ENCODE data around the gene ARSI.

The ARSI gene

DNA sequence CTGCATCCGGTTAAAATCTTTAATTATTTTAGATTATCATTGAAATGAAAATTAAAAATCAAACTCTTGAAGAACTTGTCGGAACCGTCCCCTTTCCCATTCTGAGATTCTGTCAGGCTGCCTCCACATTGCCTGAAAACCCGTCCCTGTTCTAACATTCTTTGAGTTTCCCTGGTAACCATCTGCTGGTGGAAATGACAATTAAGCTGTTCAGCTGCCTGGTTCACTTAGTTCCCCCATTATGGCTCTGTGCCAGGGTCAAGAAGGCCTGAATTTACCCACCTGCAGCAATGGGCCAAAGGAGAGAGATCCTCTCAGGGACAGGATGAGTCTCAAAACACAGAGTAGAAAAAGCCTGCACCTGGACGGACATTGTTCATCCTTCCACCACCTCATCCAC, 43.0 kb upstream of the ARSI start:
- Histone ChIP-seq H3K27me3 (ENCODE audit: insufficient read depth, poor library complexity, severe bottlenecking) (no peaks in the 10 kb centered on the region), H3K4me3 (replicated peaks; ENCODE audit: insufficient read depth, low read length) (no peak overlapping the region), H3K27ac (replicated peaks) (no peak overlapping the region)
- DNase-seq (ENCODE audit: low read depth in 1 of 2, low spot score in 1 of 2): no peak
- no peak for TF ChIP-seq SPI1 (IDR thresholded peaks at IDR 0.05; ENCODE audit: borderline replicate concordance, low read depth)
- TF ChIP-seq GABPA (IDR thresholded peaks at IDR 0.05; ENCODE audit: low read depth): no peak
- TF ChIP-seq, protein P1, sequence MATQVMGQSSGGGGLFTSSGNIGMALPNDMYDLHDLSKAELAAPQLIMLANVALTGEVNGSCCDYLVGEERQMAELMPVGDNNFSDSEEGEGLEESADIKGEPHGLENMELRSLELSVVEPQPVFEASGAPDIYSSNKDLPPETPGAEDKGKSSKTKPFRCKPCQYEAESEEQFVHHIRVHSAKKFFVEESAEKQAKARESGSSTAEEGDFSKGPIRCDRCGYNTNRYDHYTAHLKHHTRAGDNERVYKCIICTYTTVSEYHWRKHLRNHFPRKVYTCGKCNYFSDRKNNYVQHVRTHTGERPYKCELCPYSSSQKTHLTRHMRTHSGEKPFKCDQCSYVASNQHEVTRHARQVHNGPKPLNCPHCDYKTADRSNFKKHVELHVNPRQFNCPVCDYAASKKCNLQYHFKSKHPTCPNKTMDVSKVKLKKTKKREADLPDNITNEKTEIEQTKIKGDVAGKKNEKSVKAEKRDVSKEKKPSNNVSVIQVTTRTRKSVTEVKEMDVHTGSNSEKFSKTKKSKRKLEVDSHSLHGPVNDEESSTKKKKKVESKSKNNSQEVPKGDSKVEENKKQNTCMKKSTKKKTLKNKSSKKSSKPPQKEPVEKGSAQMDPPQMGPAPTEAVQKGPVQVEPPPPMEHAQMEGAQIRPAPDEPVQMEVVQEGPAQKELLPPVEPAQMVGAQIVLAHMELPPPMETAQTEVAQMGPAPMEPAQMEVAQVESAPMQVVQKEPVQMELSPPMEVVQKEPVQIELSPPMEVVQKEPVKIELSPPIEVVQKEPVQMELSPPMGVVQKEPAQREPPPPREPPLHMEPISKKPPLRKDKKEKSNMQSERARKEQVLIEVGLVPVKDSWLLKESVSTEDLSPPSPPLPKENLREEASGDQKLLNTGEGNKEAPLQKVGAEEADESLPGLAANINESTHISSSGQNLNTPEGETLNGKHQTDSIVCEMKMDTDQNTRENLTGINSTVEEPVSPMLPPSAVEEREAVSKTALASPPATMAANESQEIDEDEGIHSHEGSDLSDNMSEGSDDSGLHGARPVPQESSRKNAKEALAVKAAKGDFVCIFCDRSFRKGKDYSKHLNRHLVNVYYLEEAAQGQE (IDR thresholded peaks at IDR 0.05; ENCODE audit: insufficient replicate concordance, low read depth): no peak
- TF ChIP-seq POLR2AphosphoS5 (IDR thresholded peaks at IDR 0.05; ENCODE audit: low read depth): no peak
- TF ChIP-seq, protein P2, sequence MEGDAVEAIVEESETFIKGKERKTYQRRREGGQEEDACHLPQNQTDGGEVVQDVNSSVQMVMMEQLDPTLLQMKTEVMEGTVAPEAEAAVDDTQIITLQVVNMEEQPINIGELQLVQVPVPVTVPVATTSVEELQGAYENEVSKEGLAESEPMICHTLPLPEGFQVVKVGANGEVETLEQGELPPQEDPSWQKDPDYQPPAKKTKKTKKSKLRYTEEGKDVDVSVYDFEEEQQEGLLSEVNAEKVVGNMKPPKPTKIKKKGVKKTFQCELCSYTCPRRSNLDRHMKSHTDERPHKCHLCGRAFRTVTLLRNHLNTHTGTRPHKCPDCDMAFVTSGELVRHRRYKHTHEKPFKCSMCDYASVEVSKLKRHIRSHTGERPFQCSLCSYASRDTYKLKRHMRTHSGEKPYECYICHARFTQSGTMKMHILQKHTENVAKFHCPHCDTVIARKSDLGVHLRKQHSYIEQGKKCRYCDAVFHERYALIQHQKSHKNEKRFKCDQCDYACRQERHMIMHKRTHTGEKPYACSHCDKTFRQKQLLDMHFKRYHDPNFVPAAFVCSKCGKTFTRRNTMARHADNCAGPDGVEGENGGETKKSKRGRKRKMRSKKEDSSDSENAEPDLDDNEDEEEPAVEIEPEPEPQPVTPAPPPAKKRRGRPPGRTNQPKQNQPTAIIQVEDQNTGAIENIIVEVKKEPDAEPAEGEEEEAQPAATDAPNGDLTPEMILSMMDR (IDR thresholded peaks at IDR 0.05; ENCODE audit: insufficient read depth, low read length): no peak

DNA sequence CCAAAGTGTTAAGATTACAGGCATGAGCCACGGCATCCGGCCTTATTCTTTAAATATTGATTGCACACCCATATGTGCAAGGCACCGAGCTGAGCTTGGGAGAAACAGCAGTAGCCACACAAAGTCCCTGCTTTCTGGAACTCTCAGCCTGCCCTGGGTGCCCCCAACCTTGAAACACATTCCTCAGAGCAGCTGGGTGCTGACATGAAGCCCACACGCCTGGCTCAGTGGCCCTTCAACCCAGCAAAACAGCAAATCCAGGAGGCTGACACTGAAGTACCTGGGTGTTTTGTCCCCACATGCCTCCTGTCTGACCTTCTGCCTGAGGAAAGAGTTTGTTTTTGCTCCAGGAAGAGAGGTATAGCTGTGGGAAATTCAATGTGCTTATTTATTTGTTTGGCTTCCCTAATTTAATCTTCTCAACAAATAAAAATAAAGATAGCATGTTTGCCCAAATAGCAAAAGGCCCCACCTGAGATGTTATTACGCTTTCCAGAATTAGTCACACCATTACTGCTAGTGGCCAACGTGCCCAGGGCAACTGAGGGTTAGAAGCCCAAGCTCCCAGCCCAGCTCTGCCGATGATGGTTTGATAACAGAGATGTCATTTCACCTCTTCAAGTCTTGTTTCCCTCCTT, 41.4 kb upstream of the ARSI start:
- Histone ChIP-seq H3K4me3 (replicated peaks; ENCODE audit: insufficient read depth, low read length) (no peak overlapping the region), H3K27ac (replicated peaks) (no peak overlapping the region), H3K27me3 (ENCODE audit: insufficient read depth, poor library complexity, severe bottlenecking) (no peaks in the 10 kb centered on the region)
- TF ChIP-seq POLR2AphosphoS5 (IDR thresholded peaks at IDR 0.05; ENCODE audit: low read depth): no peak
- TF ChIP-seq SPI1 (IDR thresholded peaks at IDR 0.05; ENCODE audit: borderline replicate concordance, low read depth): no peak
- TF ChIP-seq, protein P2 (IDR thresholded peaks at IDR 0.05; ENCODE audit: insufficient read depth, low read length): no peak
- no peak for DNase-seq (ENCODE audit: low read depth in 1 of 2, low spot score in 1 of 2)

DNA sequence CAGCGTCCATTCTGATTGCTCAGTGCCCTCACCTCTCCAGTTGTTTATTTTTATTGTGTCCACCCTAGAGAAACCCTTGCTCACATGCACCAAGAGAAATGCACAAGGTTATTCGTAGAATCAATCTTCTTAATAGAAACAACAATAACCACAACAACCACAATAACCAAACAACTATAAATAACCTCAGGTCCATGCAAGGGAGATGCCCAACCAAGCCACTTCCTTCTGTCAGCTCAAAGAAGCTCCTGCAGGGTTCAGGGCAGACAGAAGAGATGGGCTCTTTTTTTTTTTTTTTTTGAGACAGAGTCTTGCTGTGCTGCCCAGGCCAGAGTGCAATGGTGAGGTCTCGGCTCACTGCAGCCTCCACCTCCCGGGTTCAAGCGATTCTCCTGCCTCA, 39.9 kb upstream of the ARSI start:
- H3K27me3 ChIP-seq (ENCODE audit: insufficient read depth, poor library complexity, severe bottlenecking): no peaks in the 10 kb centered on the region
- H3K27ac ChIP-seq (replicated peaks): no peak overlapping the region
- no peak for DNase-seq (ENCODE audit: low read depth in 1 of 2, low spot score in 1 of 2)
- H3K4me3 ChIP-seq (replicated peaks; ENCODE audit: insufficient read depth, low read length): no peak overlapping the region
- TF ChIP-seq GABPA (IDR thresholded peaks at IDR 0.05; ENCODE audit: low read depth): no peak
- no peak for TF ChIP-seq SPI1 (IDR thresholded peaks at IDR 0.05; ENCODE audit: borderline replicate concordance, low read depth)
- no peak for TF ChIP-seq POLR2AphosphoS5 (IDR thresholded peaks at IDR 0.05; ENCODE audit: low read depth)
- TF ChIP-seq, protein P2 (IDR thresholded peaks at IDR 0.05; ENCODE audit: insufficient read depth, low read length): no peak
- TF ChIP-seq, protein P1 (IDR thresholded peaks at IDR 0.05; ENCODE audit: insufficient replicate concordance, low read depth): no peak

DNA sequence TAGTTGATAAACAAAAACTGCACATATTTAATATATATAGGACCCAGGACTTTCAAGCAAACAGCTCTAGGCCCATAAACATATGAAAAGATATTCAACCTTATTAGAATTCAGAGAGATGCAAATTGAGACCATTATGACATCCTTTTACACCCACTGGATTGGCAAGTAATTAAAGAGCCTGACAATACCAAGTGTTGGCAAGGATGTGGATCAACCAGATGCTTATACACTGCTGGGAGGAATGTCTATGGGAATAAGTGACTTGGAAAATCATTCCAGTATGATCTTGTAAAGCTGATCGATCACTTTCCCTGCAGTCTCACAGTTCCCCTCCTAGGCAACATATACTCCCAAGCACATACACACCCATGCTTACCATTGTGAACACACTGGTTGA, 39.3 kb upstream of the ARSI start:
- DNase-seq (ENCODE audit: low read depth in 1 of 2, low spot score in 1 of 2): no peak
- no peak overlapping the region for H3K27ac ChIP-seq (replicated peaks)
- H3K4me3 ChIP-seq (replicated peaks; ENCODE audit: insufficient read depth, low read length): no peak overlapping the region
- TF ChIP-seq SPI1 (IDR thresholded peaks at IDR 0.05; ENCODE audit: borderline replicate concordance, low read depth): no peak
- TF ChIP-seq, protein P1 (IDR thresholded peaks at IDR 0.05; ENCODE audit: insufficient replicate concordance, low read depth): no peak
- TF ChIP-seq, protein P2 (IDR thresholded peaks at IDR 0.05; ENCODE audit: insufficient read depth, low read length): no peak
- TF ChIP-seq GABPA (IDR thresholded peaks at IDR 0.05; ENCODE audit: low read depth): no peak
- TF ChIP-seq POLR2AphosphoS5 (IDR thresholded peaks at IDR 0.05; ENCODE audit: low read depth): no peak
- H3K27me3 ChIP-seq (ENCODE audit: insufficient read depth, poor library complexity, severe bottlenecking): no peaks in the 10 kb centered on the region
